MM.1S (cell line): ENCODE measurements around the gene CFAP251.

Experiments
- DNase-seq: peaks from one replicate; pipeline ENCODE4 v3.0.0-alpha.2; 2015
- H2AFZ ChIP-seq: fragments of 300-600 bp; sonication (generic); 2 replicates; pipeline ENCODE4 v1.6.0; 2016; ENCODE audit warnings: antibody characterized with exemption, low read length
- H3F3A ChIP-seq: fragments of 300-600 bp; sonication (generic); 2 replicates; pipeline ENCODE4 v1.6.1; 2016; ENCODE audit warnings: mild to moderate bottlenecking, antibody characterized with exemption, low read length, moderate library complexity, mixed read lengths; ENCODE audit not compliant: insufficient read depth
- H3K27ac ChIP-seq: fragments of 300-600 bp; sonication (generic); 2 replicates; pipeline ENCODE4 v1.5.1; 2016; ENCODE audit warnings: mild to moderate bottlenecking, low read length
- H3K27me3 ChIP-seq: fragments of 300-600 bp; sonication (generic); replicated peaks from 2 replicates; pipeline ENCODE4 v1.6.0; 2016; ENCODE audit warnings: low read length; ENCODE audit not compliant: insufficient read depth
- H3K36me3 ChIP-seq: fragments of 300-600 bp; sonication (generic); replicated peaks from 2 replicates; pipeline ENCODE4 v1.6.1; 2016; ENCODE audit warnings: mild to moderate bottlenecking, low read length, mixed read lengths; ENCODE audit not compliant: insufficient read depth
- H3K4me1 ChIP-seq: fragments of 300-600 bp; sonication (generic); 2 replicates; pipeline ENCODE4 v1.6.1; 2016; ENCODE audit warnings: low read length, mixed read lengths
- H3K4me2 ChIP-seq: fragments of 300-600 bp; sonication (generic); 2 replicates; pipeline ENCODE4 v1.6.0; 2016; ENCODE audit warnings: low read depth, low read length
- H3K4me3 ChIP-seq: fragments of 300-600 bp; sonication (generic); 2 replicates; pipeline ENCODE4 v1.5.1; 2016; ENCODE audit warnings: low read length, mixed read lengths
- H3K79me2 ChIP-seq: fragments of 300-600 bp; sonication (generic); 2 replicates; pipeline ENCODE4 v1.6.1; 2016; ENCODE audit warnings: mixed run types, low read length, mixed read lengths
- H3K9ac ChIP-seq: fragments of 300-600 bp; sonication (generic); 2 replicates; pipeline ENCODE4 v1.6.1; 2016; ENCODE audit warnings: low read length, mixed read lengths
- H3K9me2 ChIP-seq: fragments of 300-600 bp; sonication (generic); replicated peaks from 2 replicates; pipeline ENCODE4 v1.6.1; 2016; ENCODE audit warnings: mild to moderate bottlenecking, low read length, mixed read lengths; ENCODE audit not compliant: insufficient read depth
- H3K9me3 ChIP-seq: fragments of 300-600 bp; sonication (generic); replicated peaks from 2 replicates; pipeline ENCODE4 v1.6.1; 2016; ENCODE audit warnings: mild to moderate bottlenecking, low read length, mixed read lengths; ENCODE audit not compliant: insufficient read depth
- H4K20me1 ChIP-seq: fragments of 300-600 bp; sonication (generic); 2 replicates; pipeline ENCODE4 v1.6.1; 2016; ENCODE audit warnings: mild to moderate bottlenecking, low read length, moderate library complexity, mixed read lengths; ENCODE audit not compliant: insufficient read depth
- CTCF ChIP-seq: fragments of 300-600 bp; sonication (generic); IDR thresholded peaks from 2 replicates; pipeline ENCODE4 v1.5.1; 2016; ENCODE audit warnings: antibody characterized with exemption, low read length, mixed read lengths
- EZH2 ChIP-seq: fragments of 300-600 bp; sonication (generic); optimal IDR thresholded peaks from 2 replicates; pipeline ENCODE3; 2017; ENCODE audit warnings: low read depth, mild to moderate bottlenecking, antibody characterized with exemption, low read length, mixed read lengths
- EZH2phosphoT487 ChIP-seq: fragments of 300-600 bp; sonication (generic); IDR thresholded peaks from 2 replicates; pipeline ENCODE4 v1.6.1; 2018; ENCODE audit warnings: antibody characterized with exemption, low read length

Gene CFAP251

GRCh38 chr12:122005252-122005776 is 86.9 kb downstream of the CFAP251 start:
- H3K4me1 ChIP-seq = no peaks in the 10 kb centered on the region
- H4K20me1 ChIP-seq = no peaks in the 10 kb centered on the region
- DNase-seq = no peak
- no peak overlapping the region for H3K4me2 ChIP-seq
- H3K9me2 ChIP-seq = no peaks in the 10 kb centered on the region
- no peaks in the 10 kb centered on the region for H3K36me3 ChIP-seq
- no peaks in the 10 kb centered on the region; the same call in 1 of the 2 replicates for H3K27me3 ChIP-seq
- no peak overlapping the region for H3K4me3 ChIP-seq
- no peaks in the 10 kb centered on the region for H3K79me2 ChIP-seq
- no peaks in the 10 kb centered on the region for H3K9me3 ChIP-seq
- H3K27ac ChIP-seq = no peak overlapping the region
- H2AFZ ChIP-seq = no peak overlapping the region
- H3K9ac ChIP-seq = no peak overlapping the region
- H3F3A ChIP-seq = no peaks in the 10 kb centered on the region
- TF ChIP-seq EZH2 = no peak
- no peak for TF ChIP-seq EZH2phosphoT487
- no peak for TF ChIP-seq CTCF

- Histone ChIP-seq H3K36me3 (no peaks in the 10 kb centered on the region), H3K4me1 (no peaks in the 10 kb centered on the region), H4K20me1 (no peaks in the 10 kb centered on the region), H3K27ac (no peak overlapping the region), H3K79me2 (no peaks in the 10 kb centered on the region), H3K4me2 (no peak overlapping the region), H3K27me3 (no peaks in the 10 kb centered on the region; the same call in 1 of the 2 replicates), H3K9me3 (no peaks in the 10 kb centered on the region), H3K9ac (no peak overlapping the region), H3K9me2 (no peaks in the 10 kb centered on the region), H3F3A (no peaks in the 10 kb centered on the region), H3K4me3 (no peak overlapping the region), H2AFZ (no peak overlapping the region)
- no peak for TF ChIP-seq EZH2
- TF ChIP-seq CTCF = no peak
- TF ChIP-seq EZH2phosphoT487 = no peak
- no peak for DNase-seq
These were observed 88.0 kb downstream of the CFAP251 start for GRCh38 chr12:122006186-122006926.

DNA sequence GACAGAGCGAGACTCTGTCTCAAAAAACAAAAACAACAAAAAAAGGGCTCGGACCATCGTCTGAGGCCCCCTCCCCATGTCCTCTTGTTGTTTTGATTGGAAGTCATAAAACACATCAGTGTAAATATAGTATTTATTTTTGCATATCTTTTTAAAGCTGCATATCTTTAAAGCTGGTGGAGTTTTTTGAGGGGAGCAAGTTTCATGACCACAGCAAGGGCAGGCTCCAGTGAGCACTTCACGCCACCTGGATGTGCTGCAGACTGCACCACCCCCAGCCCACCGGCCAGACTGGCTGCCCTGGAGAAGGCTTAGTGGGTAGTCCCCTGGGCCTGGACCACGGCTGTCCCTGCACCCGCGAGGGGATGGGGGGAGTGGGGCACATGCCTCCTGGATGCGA is 91.3 kb downstream of the CFAP251 start:
- no peaks in the 10 kb centered on the region for H3K9me2 ChIP-seq
- no peaks in the 10 kb centered on the region for H3K9me3 ChIP-seq
- no peaks in the 10 kb centered on the region for H3K4me1 ChIP-seq
- H3K27ac ChIP-seq = no peak overlapping the region
- H3K27me3 ChIP-seq = no peaks in the 10 kb centered on the region
- H2AFZ ChIP-seq = no peak overlapping the region
- no peak overlapping the region for H3K9ac ChIP-seq
- H3F3A ChIP-seq = no peaks in the 10 kb centered on the region
- no peaks in the 10 kb centered on the region for H3K36me3 ChIP-seq
- H3K79me2 ChIP-seq = no peaks in the 10 kb centered on the region
- TF ChIP-seq CTCF = no peak
- no peak for TF ChIP-seq EZH2
- TF ChIP-seq EZH2phosphoT487 = no peak
- DNase-seq = no peak
- no peaks in the 10 kb centered on the region for H4K20me1 ChIP-seq
- H3K4me2 ChIP-seq = no peak overlapping the region
- no peak overlapping the region for H3K4me3 ChIP-seq
